DND-41 (cell line): Measurements from ENCODE around the gene PCDHB16.

Experiments used
- CTCF ChIP-seq: IDR thresholded peaks from 2 replicates; pipeline ENCODE4 v1.5.1; 2012; ENCODE audit warnings: borderline replicate concordance, low read length, moderate library complexity, mild to moderate bottlenecking; ENCODE audit not compliant: poor library complexity, severe bottlenecking; ENCODE audit errors: extremely low read depth
- EZH2 ChIP-seq: IDR thresholded peaks from 3 replicates; pipeline ENCODE4 v1.6.1; 2012; ENCODE audit warnings: borderline replicate concordance, low read depth, mild to moderate bottlenecking, moderate library complexity, low read length, inconsistent platforms; ENCODE audit not compliant: severe bottlenecking

- TF ChIP-seq CTCF (peak; percentile 48), EZH2 (no peak)
Measured at GRCh38 chr5:141199359-141200235, 17.4 kb downstream of the PCDHB16 start, which contains the start of gene PCDHB11.
